ENCODE data around the gene DDX56.

The DDX56 gene

GRCh38 chr7:44595934-44596635 lies 22.4 kb upstream of the DDX56 start:
- FAIRE-seq = no peak

GRCh38 chr7:44590910-44591309 lies 17.2 kb upstream of the DDX56 start:
- DNase-seq (ENCODE audit: low spot score) = no peak
- FAIRE-seq = no peak

More at GRCh38 chr7:44595934-44596635, 22.4 kb upstream of the DDX56 start:
- no peak for DNase-seq (ENCODE audit: low spot score)

- FAIRE-seq = peak; percentile 81
Measured at GRCh38 chr7:44587843-44588711, 14.4 kb upstream of the DDX56 start.

GRCh38 chr7:44583146-44583865 lies 9.6 kb upstream of the DDX56 start:
- DNase-seq (ENCODE audit: low spot score) (no peak), FAIRE-seq (no peak)

More at GRCh38 chr7:44587843-44588711, 14.4 kb upstream of the DDX56 start:
- DNase-seq (ENCODE audit: low spot score) = peak; percentile 56

GRCh38 chr7:44581879-44582603 lies 8.3 kb upstream of the DDX56 start, which contains the start of gene TMED4:
TMED4 (minus strand) TSS chr7:44582231; CDS start chr7:44582206, 25 bp downstream.
- FAIRE-seq (peak; percentile 80), DNase-seq (ENCODE audit: low spot score) (peak; percentile 99)

- FAIRE-seq (no peak), DNase-seq (ENCODE audit: low spot score) (no peak)
Measured at GRCh38 chr7:44580945-44581878, 7.5 kb upstream of the DDX56 start.

GRCh38 chr7:44576228-44576627 lies 2.5 kb upstream of the DDX56 start:
- no peak for DNase-seq (ENCODE audit: low spot score)
- FAIRE-seq = no peak

- FAIRE-seq (no peak), DNase-seq (ENCODE audit: low spot score) (no peak)
Measured at GRCh38 chr7:44575054-44575453, 1.3 kb upstream of the DDX56 start.

GRCh38 chr7:44574287-44574872 lies 672 bp upstream of the DDX56 start:
- FAIRE-seq = no peak
- DNase-seq (ENCODE audit: low spot score) = no peak

GRCh38 chr7:44572771-44573170 lies 937 bp downstream of the DDX56 start:
- FAIRE-seq (no peak), DNase-seq (ENCODE audit: low spot score) (no peak)

GRCh38 chr7:44569959-44570358 lies 3.7 kb downstream of the DDX56 start:
- FAIRE-seq (no peak), DNase-seq (ENCODE audit: low spot score) (no peak)

- DNase-seq (ENCODE audit: low spot score) = no peak
- FAIRE-seq = no peak
Measured at GRCh38 chr7:44568771-44569560, 4.7 kb downstream of the DDX56 start.

- FAIRE-seq (no peak), DNase-seq (ENCODE audit: low spot score) (no peak)
Measured at GRCh38 chr7:44567884-44568283, 5.8 kb downstream of the DDX56 start.

- no peak for FAIRE-seq
- DNase-seq (ENCODE audit: low spot score) = no peak
Measured at GRCh38 chr7:44566680-44567079, 7.0 kb downstream of the DDX56 start.

GRCh38 chr7:44565795-44566559 lies 7.7 kb downstream of the DDX56 start:
- no peak for FAIRE-seq
- no peak for DNase-seq (ENCODE audit: low spot score)

GRCh38 chr7:44565097-44565794 lies 8.5 kb downstream of the DDX56 start:
- FAIRE-seq = no peak
- peak; percentile 32 for DNase-seq (ENCODE audit: low spot score)

- FAIRE-seq = no peak
- no peak for DNase-seq (ENCODE audit: low spot score)
Measured at GRCh38 chr7:44564606-44565005, 9.1 kb downstream of the DDX56 start.
